Stomach (tissue), 9 donors: ENCODE results near the gene CEP85. TPM values are rescaled to one million over a fixed set of nuclear protein-coding genes. Genes with fewer than 3 reads are reported as not detected.
A peak's percentile ranks its signal among the peaks of the same experiment; 100 is the strongest.

Experiments
- DNase-seq, 2 donors: peaks; one replicate each; pipeline versions ENCODE4 v3.0.0 to v3.0.0-alpha.2; 2013 to 2019
- H3K27ac ChIP-seq, 5 donors: fragments of 200-600 bp in 4 of 5; sonication (generic) in 4 of 5; one replicate each; pipeline ENCODE4 v1.5.1; 2013 to 2019; ENCODE audit warnings: mild to moderate bottlenecking in 1 of 5, moderate library complexity in 1 of 5
- H3K27me3 ChIP-seq, 3 donors: fragments of 200-600 bp; sonication (generic); one replicate each; pipeline ENCODE4 v1.5.1; 2017 to 2019; ENCODE audit warnings: mixed run types in 1 of 3
- H3K36me3 ChIP-seq, 4 donors: fragments of 200-600 bp; sonication (generic); 1 replicate in 3 of 4; 2 replicates in 1 of 4; pipeline ENCODE4 v1.5.1; 2016 to 2019
- H3K4me1 ChIP-seq, 4 donors: fragments of 200-600 bp; sonication (generic); one replicate each; pipeline ENCODE4 v1.5.1; 2016 to 2019
- H3K4me3 ChIP-seq, 4 donors: fragments of 200-600 bp; sonication (generic) in 3 of 4; one replicate each; pipeline ENCODE4 v1.5.1; 2016 to 2019; ENCODE audit warnings: mild to moderate bottlenecking in 1 of 4
- H3K9me3 ChIP-seq, 4 donors: fragments of 200-600 bp; sonication (generic); one replicate each; pipeline ENCODE4 v1.5.1; 2016 to 2019
- CTCF ChIP-seq, 7 experiments: fragments of 450-650 bp in 4 of 7; fragments of 200-600 bp in 3 of 7; sonication (generic) in 3 of 7; IDR thresholded peaks; one replicate each; pipeline ENCODE4 v1.5.1; 2016 to 2019; ENCODE audit warnings: antibody characterized with exemption in 7 of 7, control low read depth in 2 of 7, mild to moderate bottlenecking in 1 of 7
- EP300 ChIP-seq: sonication (generic); formaldehyde crosslinking; IDR thresholded peaks from one replicate; pipeline ENCODE4 v1.6.1; 2017; ENCODE audit warnings: antibody characterized with exemption
- POLR2A ChIP-seq, 4 donors: fragments of 450-650 bp; IDR thresholded peaks; one replicate each; pipeline ENCODE4 v1.6.1; 2016; ENCODE audit warnings: antibody characterized with exemption in 4 of 4, control low read depth in 2 of 4, mild to moderate bottlenecking in 1 of 4, moderate library complexity in 1 of 4
- POLR2AphosphoS5 ChIP-seq, 3 donors: sonication (generic); formaldehyde crosslinking; IDR thresholded peaks; one replicate each; pipeline ENCODE4 v1.6.1; 2016; ENCODE audit warnings: antibody characterized with exemption in 3 of 3
- WGBS, 5 donors: extraction: QIAGEN DNeasy Blood & Tissue Kit in 3 of 5; methylation state at CpG; one replicate each; pipeline versions ENCODE4 v1.1.5 to v1.1.7; 2013 to 2018; 5-methylcytosine and 5-hydroxymethylcytosine counted together
- intact Hi-C: fragments of 100-400 bp; cut with DNase I; formaldehyde crosslinking; loops from one replicate; pipeline ENCODE4 v1.15.1; 2023; ENCODE audit warnings: low total_unique reads
- polyA plus RNA-seq, 3 donors: library from polyadenylated mRNA; stranded (reverse); fragments of 200-250 nt; gene quantifications; one replicate each; pipeline ENCODE4 v1.2.3, GENCODE V29; 2013
- total RNA-seq, 5 donors: library from RNA; depleted of rRNA; stranded (reverse); fragments of >200 nt; gene quantifications; one replicate each; pipeline versions ENCODE4 v1.1.0 to v1.2.3, GENCODE V29; 2014 to 2016
- donor health status: healthy with polysubstance abuse.
- donor health status: Bipolar disorder and iron deficiency.
- donor health status: healthy.

The CEP85 gene
- total and polyA plus RNA-seq, 8 donors = 0.58 to 21.0 (median 5.9) TPM

DNA sequence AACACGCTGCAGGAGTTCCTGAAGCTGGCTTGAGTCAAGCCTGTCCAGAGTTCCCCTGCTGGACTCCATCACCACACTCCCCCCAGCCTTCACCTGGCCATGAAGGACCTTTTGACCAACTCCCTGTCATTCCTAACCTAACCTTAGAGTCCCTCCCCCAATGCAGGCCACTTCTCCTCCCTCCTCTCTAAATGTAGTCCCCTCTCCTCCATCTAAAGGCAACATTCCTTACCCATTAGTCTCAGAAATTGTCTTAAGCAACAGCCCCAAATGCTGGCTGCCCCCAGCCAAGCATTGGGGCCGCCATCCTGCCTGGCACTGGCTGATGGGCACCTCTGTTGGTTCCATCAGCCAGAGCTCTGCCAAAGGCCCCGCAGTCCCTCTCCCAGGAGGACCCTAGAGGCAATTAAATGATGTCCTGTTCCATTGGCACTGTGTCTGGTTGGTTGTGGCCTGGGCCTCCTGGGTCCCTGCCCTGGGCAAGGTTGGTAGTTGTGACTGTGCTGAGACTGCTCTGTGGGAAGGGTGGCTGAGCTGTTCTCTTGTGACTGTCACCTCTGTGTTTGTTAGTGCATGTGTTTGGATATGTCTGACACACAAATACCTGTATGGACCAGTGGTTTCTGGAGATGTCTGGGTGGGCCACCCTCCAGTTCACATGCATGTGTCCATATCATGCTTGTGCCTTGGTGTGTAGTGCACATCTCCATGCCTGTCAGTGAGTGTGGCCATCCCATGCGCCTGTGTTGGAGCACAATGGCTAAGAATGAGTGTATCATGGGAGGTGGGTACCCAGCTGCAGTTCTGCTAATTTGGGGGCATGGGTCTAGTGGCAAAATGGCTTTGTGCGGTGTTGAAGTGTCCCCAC is 47.3 kb downstream of the CEP85 start:
- WGBS, 5 donors = 86 to 96% (median 93%) methylated on average over 5 of the region's 5 CpGs
- intact Hi-C loops = no loop called here
- H3K27ac ChIP-seq = peak overlapping the region; percentile 93 to 100 (median 98)

GRCh38 chr1:26281971-26282370 is 48.0 kb downstream of the CEP85 start:
- Histone ChIP-seq H3K4me1 (peaks cover 62 to 92% (median 78%) of the 10 kb centered on the region in 4 donors), H3K4me3 (peak overlapping the region in 2 of 4 donors; percentile 65 to 72), H3K9me3 (no peaks in the 10 kb centered on the region), H3K36me3 (peaks cover 0 to 20% (median 11%) of the 10 kb centered on the region in 4 donors), H3K27ac (peak overlapping the region in 4 of 5 donors; percentile 93 to 100 (median 98)), H3K27me3 (no peaks in the 10 kb centered on the region)
- 44 to 56% (median 50%) methylated on average over 9 to 15 of the region's 15 CpGs for WGBS, 5 donors
- intact Hi-C loops = no loop called here
- peak in 1 of 2 donors; percentile 76 for DNase-seq
- TF ChIP-seq POLR2AphosphoS5 (IDR thresholded peaks at IDR 0.05) (no peak), EP300 (no peak), POLR2A (IDR thresholded peaks at IDR 0.05) (no peak), CTCF (IDR thresholded peaks at IDR 0.05) (no peak)

More for the DNA sequence above, 47.3 kb downstream of the CEP85 start:
- H3K27me3 ChIP-seq = no peaks in the 10 kb centered on the region
- DNase-seq = peak in 1 of 2 donors; percentile 13
- TF ChIP-seq EP300 = no peak
- no peak for TF ChIP-seq CTCF (IDR thresholded peaks at IDR 0.05)
- TF ChIP-seq POLR2A (IDR thresholded peaks at IDR 0.05) = no peak
- TF ChIP-seq POLR2AphosphoS5 (IDR thresholded peaks at IDR 0.05) = no peak
- no peaks in the 10 kb centered on the region for H3K9me3 ChIP-seq
- peaks cover 69 to 92% (median 83%) of the 10 kb centered on the region in 4 donors for H3K4me1 ChIP-seq
- H3K4me3 ChIP-seq = peak overlapping the region; percentile 65 to 89 (median 70)
- H3K36me3 ChIP-seq = peaks cover 0 to 20% (median 11%) of the 10 kb centered on the region in 4 donors

GRCh38 chr1:26282401-26282918 is 48.5 kb downstream of the CEP85 start:
- DNase-seq = no peak
- Histone ChIP-seq H3K4me3 (peak overlapping the region in 2 of 4 donors; percentile 65 to 72), H3K27me3 (no peaks in the 10 kb centered on the region), H3K27ac (peak overlapping the region in 4 of 5 donors; percentile 3 to 100 (median 98)), H3K4me1 (peaks cover 57 to 92% (median 73%) of the 10 kb centered on the region in 4 donors), H3K9me3 (no peaks in the 10 kb centered on the region), H3K36me3 (peaks cover 0 to 20% (median 9%) of the 10 kb centered on the region in 4 donors)
- 76 to 84% (median 81%) methylated on average over 13 to 22 of the region's 22 CpGs for WGBS, 5 donors
- intact Hi-C loops = no loop called here
- TF ChIP-seq POLR2AphosphoS5 (IDR thresholded peaks at IDR 0.05) (no peak), EP300 (no peak), POLR2A (IDR thresholded peaks at IDR 0.05) (no peak), CTCF (IDR thresholded peaks at IDR 0.05) (no peak)

GRCh38 chr1:26283279-26283853 is 49.4 kb downstream of the CEP85 start:
- peaks cover 50 to 92% (median 64%) of the 10 kb centered on the region in 4 donors for H3K4me1 ChIP-seq
- H3K36me3 ChIP-seq = peaks cover 0 to 20% (median 9%) of the 10 kb centered on the region in 4 donors
- H3K27me3 ChIP-seq = no peaks in the 10 kb centered on the region
- H3K27ac ChIP-seq = peak overlapping the region in 4 of 5 donors; percentile 71 to 100 (median 98)
- no peak overlapping the region for H3K4me3 ChIP-seq
- intact Hi-C loops = no loop called here
- DNase-seq = no peak
- no peaks in the 10 kb centered on the region for H3K9me3 ChIP-seq
- no peak for TF ChIP-seq POLR2AphosphoS5 (IDR thresholded peaks at IDR 0.05)
- no peak for TF ChIP-seq POLR2A (IDR thresholded peaks at IDR 0.05)
- TF ChIP-seq CTCF (IDR thresholded peaks at IDR 0.05) = no peak
- no peak for TF ChIP-seq EP300
- WGBS, 5 donors = 53 to 67% (median 63%) methylated on average over 4 of the region's 4 CpGs
